Progenitor cell of endocrine pancreas (in vitro differentiated cells): ENCODE measurements around the gene ZMYND8. TPM values are rescaled to one million over a fixed set of nuclear protein-coding genes. Genes with fewer than 3 reads are reported as not detected.
"Not testable (repeated sequence)": the region's sequence is repeated elsewhere in the genome, so short reads cannot be mapped to it uniquely, and the experiment has no call there.

Experiments used
- DNase-seq: peaks from one replicate; pipeline ENCODE4 v3.0.0; 2021; ENCODE audit warnings: low spot score; ENCODE audit not compliant: unreplicated experiment
- H3K27ac Mint-ChIP-seq: 2 replicates; pipeline ENCODE4 v1.8.0; 2021; ENCODE audit warnings: mild to moderate bottlenecking, moderate library complexity, mixed read lengths
- H3K27me3 Mint-ChIP-seq: 2 replicates; pipeline ENCODE4 v1.8.0; 2021; ENCODE audit warnings: mixed read lengths
- H3K36me3 Mint-ChIP-seq: 2 replicates; pipeline ENCODE4 v1.8.0; 2022; ENCODE audit warnings: mixed read lengths; ENCODE audit not compliant: insufficient read depth
- H3K4me1 Mint-ChIP-seq: 2 replicates; pipeline ENCODE4 v1.8.0; 2021; ENCODE audit warnings: low read depth, mixed read lengths
- H3K4me3 Mint-ChIP-seq: 2 replicates; pipeline ENCODE4 v1.8.0; 2021; ENCODE audit warnings: low read depth, mild to moderate bottlenecking, moderate library complexity, mixed read lengths
- H3K9me3 Mint-ChIP-seq: 2 replicates; pipeline ENCODE4 v1.8.0; 2021; ENCODE audit warnings: low read depth, mixed read lengths
- total RNA-seq: library from RNA; stranded (reverse); gene quantifications from 2 replicates; pipeline ENCODE4 v1.2.1, GENCODE V29; 2021
- TF ChIP-seq, protein P1 (sequence below): fragments of 200-600 bp; sonication (generic); IDR thresholded peaks from one replicate; pipeline ENCODE4 v1.5.0; 2021; ENCODE audit warnings: antibody characterized with exemption, mild to moderate bottlenecking; ENCODE audit not compliant: unreplicated experiment

Gene ZMYND8
- total RNA-seq, 1 donor from 2014 or later = 102 TPM

DNA sequence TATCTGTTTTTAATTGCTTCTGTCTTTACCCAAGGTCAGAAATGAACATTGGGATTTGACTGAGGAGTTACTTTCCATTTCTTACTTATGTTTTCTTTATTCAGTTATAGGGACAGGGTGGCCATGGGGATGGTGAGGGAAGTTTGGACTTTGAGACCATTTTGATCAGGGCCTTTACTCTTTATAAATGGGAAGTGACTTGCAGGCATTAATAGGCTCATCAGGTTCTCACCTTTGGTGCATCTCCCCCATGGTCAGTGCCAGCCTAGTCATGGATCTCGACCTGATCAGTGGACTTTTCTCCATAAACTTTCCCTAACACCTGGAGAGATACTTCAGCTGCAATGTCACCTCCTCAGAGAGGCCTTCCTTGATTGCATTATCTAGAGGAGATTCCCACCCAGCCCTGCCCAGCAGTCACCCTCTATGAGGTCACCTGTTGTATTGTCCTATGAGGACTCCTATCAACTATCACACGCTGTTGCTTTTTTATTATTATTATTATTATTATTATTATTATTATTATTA is 16.8 kb upstream of the ZMYND8 start:
- no peak overlapping the region for H3K4me3 Mint-ChIP-seq
- H3K9me3 Mint-ChIP-seq = no peaks in the 10 kb centered on the region
- H3K4me1 Mint-ChIP-seq = peaks cover 7% of the 10 kb centered on the region
- DNase-seq = no peak
- no peaks in the 10 kb centered on the region for H3K36me3 Mint-ChIP-seq
- H3K27me3 Mint-ChIP-seq = no peaks in the 10 kb centered on the region
- no peak overlapping the region for H3K27ac Mint-ChIP-seq
- TF ChIP-seq, protein P1, sequence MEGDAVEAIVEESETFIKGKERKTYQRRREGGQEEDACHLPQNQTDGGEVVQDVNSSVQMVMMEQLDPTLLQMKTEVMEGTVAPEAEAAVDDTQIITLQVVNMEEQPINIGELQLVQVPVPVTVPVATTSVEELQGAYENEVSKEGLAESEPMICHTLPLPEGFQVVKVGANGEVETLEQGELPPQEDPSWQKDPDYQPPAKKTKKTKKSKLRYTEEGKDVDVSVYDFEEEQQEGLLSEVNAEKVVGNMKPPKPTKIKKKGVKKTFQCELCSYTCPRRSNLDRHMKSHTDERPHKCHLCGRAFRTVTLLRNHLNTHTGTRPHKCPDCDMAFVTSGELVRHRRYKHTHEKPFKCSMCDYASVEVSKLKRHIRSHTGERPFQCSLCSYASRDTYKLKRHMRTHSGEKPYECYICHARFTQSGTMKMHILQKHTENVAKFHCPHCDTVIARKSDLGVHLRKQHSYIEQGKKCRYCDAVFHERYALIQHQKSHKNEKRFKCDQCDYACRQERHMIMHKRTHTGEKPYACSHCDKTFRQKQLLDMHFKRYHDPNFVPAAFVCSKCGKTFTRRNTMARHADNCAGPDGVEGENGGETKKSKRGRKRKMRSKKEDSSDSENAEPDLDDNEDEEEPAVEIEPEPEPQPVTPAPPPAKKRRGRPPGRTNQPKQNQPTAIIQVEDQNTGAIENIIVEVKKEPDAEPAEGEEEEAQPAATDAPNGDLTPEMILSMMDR = no peak

DNA sequence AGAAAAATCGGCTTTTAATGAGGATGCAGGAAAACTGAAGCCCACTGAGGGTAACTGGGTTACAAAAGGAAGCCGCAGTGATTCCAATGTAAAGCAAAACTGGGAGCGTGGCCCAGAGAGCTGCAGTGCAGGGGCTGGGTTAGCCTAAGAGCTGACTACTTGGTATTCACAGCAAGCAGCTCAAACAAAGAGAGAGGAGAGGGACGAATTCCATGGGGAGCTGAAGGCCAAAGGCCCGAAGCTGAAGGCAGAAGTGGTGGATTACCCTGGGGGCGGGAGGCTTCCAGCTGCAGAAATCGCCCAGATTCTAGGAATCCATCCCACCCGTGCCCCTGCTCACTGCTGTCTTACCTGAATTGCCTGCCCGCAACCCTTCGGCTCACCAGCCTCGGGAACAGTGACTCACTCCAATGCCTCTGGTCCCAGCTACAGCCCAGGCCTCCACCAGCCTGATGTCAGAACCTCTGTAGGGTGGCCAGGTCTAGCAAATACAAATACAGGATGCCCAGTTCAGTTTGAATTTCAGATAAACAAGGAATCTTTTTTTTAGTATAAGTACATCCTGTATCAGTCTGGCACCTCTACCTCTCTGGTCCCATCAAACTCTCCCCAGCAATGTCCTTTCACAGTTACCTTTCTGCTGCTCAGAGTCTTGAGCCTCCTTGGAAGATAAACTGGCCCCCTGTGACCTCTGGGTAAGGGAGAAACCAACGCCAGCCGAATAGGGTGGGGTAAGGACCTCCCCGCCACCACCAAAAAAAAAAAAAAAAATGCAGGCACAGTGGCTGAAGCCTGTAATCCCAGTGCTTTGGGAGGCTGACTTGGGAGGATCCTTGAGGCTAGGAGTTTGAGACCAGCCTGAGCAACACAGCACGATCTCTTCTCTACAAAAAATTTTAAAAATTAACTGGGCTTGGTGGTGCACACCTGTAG is 14.6 kb upstream of the ZMYND8 start:
- TF ChIP-seq, protein P1 = no peak
- Mint-ChIP-seq H3K27ac (no peak overlapping the region), H3K4me1 (peaks cover 7% of the 10 kb centered on the region), H3K36me3 (no peaks in the 10 kb centered on the region), H3K27me3 (no peaks in the 10 kb centered on the region), H3K4me3 (no peak overlapping the region), H3K9me3 (no peaks in the 10 kb centered on the region)
- DNase-seq = no peak

DNA sequence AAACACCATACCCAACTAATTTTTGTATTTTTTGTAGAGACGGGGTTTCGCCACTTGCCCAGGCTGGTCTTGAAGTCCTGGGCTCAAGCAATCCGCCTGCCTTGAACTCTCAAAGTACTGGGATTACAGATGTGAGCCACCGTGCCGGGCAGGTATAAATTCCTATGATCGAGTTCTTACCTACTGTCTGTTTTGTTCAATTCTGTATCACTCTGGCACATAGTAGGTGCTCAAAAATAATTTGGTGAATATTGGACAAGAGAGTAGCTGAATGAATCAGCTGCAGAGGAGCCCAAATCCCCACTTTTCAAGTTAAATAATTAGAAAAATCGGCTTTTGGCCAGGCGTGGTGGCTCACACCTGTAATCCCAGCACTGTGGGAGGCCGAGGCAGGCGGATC is 13.7 kb upstream of the ZMYND8 start:
- Mint-ChIP-seq H3K4me3 (no peak overlapping the region), H3K27ac (no peak overlapping the region), H3K27me3 (no peaks in the 10 kb centered on the region), H3K4me1 (peaks cover 7% of the 10 kb centered on the region), H3K36me3 (no peaks in the 10 kb centered on the region), H3K9me3 (no peaks in the 10 kb centered on the region)
- TF ChIP-seq, protein P1 = no peak
- no peak for DNase-seq

DNA sequence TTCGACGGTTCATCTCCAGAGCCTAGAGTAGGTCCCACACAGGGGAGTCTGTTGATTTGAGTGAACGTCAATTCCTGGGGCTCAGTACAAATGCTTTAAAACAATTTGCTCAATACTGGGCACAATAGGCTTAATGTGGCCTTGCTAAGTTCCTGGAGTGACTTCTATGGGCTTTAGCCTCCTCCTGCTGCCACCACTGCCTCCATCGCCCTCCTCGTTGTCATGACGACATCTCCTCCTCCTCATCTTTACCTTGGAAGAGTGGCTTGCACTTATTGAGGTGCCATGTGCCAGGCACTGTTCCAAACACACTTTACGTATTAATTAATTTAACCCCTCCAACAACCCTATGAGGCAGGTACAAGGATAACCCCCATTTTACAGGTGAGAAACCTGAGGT is 11.8 kb upstream of the ZMYND8 start:
- H3K9me3 Mint-ChIP-seq = no peaks in the 10 kb centered on the region
- no peaks in the 10 kb centered on the region for H3K27me3 Mint-ChIP-seq
- TF ChIP-seq, protein P1 = no peak
- no peak overlapping the region for H3K4me3 Mint-ChIP-seq
- H3K27ac Mint-ChIP-seq = no peak overlapping the region
- DNase-seq = no peak
- H3K4me1 Mint-ChIP-seq = peaks cover 7% of the 10 kb centered on the region
- no peaks in the 10 kb centered on the region for H3K36me3 Mint-ChIP-seq

DNA sequence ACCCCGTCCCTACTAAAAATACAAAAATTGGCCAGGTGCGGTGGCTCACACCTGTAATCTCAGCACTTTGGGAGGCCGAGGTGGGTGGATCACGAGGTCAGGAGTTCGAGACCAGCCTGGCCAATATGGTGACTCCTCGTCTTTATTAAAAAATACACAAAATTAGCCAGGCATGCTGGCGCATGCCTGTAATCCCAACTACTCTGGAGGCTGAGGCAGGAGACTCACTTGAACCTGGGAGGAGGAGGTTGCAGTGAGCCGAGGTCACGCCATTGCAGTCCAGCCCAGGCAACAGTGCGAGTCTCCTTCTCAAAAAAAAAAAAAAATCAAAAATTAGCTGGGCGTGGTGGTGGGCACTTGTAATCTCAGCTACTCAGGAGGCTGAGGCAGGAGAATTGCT is 9.8 kb upstream of the ZMYND8 start:
- not testable (repeated sequence) for H3K4me3 Mint-ChIP-seq, DNase-seq, H3K9me3 Mint-ChIP-seq, H3K27me3 Mint-ChIP-seq, H3K27ac Mint-ChIP-seq, H3K36me3 Mint-ChIP-seq
- H3K4me1 Mint-ChIP-seq = peaks cover 14% of the 10 kb centered on the region
